Upper lobe of left lung (tissue), 6 donors: ENCODE results near the gene IGFLR1. TPM values are rescaled to one million over a fixed set of nuclear protein-coding genes. Genes with fewer than 3 reads are reported as not detected.

ENCODE experiments used
- ATAC-seq, 2 donors: fragments of 200-7000 bp; cut with Tn5 transposase; one replicate each; pipeline ENCODE4 v1.9.1; 2022; ENCODE audit warnings: mild to moderate bottlenecking in 2 of 2, moderate library complexity in 2 of 2; ENCODE audit not compliant: low FRiP score in 2 of 2
- DNase-seq, 2 donors: peaks; one replicate each; pipeline ENCODE4 v3.0.0-alpha.2; 2019 to 2020
- H3K27ac ChIP-seq, 4 donors: fragments of 200-600 bp; sonication (generic); one replicate each; pipeline ENCODE4 v1.5.1; 2016 to 2019
- H3K27me3 ChIP-seq, 4 donors: fragments of 200-600 bp; sonication (generic); one replicate each; pipeline ENCODE4 v1.5.1; 2017 to 2019
- H3K36me3 ChIP-seq, 4 donors: fragments of 200-600 bp; sonication (generic); one replicate each; pipeline ENCODE4 v1.5.1; 2016 to 2019
- H3K4me1 ChIP-seq, 4 donors: fragments of 200-600 bp; sonication (generic); one replicate each; pipeline ENCODE4 v1.5.1; 2018 to 2019
- H3K4me3 ChIP-seq, 4 donors: fragments of 200-600 bp; sonication (generic); one replicate each; pipeline ENCODE4 v1.5.1; 2017 to 2019; ENCODE audit warnings: mild to moderate bottlenecking in 2 of 4, moderate library complexity in 1 of 4
- H3K9me3 ChIP-seq, 4 donors: fragments of 200-600 bp; sonication (generic); one replicate each; pipeline ENCODE4 v1.5.1; 2018 to 2019
- CTCF ChIP-seq, 6 experiments: fragments of 450-650 bp in 4 of 6; fragments of 200-600 bp in 2 of 6; sonication (generic) in 2 of 6; IDR thresholded peaks; one replicate each; pipeline ENCODE4 v1.5.1; 2016 to 2019; ENCODE audit warnings: antibody characterized with exemption in 6 of 6
- EP300 ChIP-seq, 4 donors: sonication (generic); formaldehyde crosslinking; IDR thresholded peaks; one replicate each; pipeline ENCODE4 v1.5.1; 2017; ENCODE audit warnings: antibody characterized with exemption in 4 of 4, control low read depth in 2 of 4
- POLR2A ChIP-seq, 4 donors: fragments of 450-650 bp; IDR thresholded peaks; one replicate each; pipeline ENCODE4 v1.5.1; 2016 to 2017; ENCODE audit warnings: antibody characterized with exemption in 4 of 4, mild to moderate bottlenecking in 2 of 4
- POLR2AphosphoS5 ChIP-seq, 2 donors: sonication (generic); formaldehyde crosslinking; IDR thresholded peaks; one replicate each; pipeline ENCODE4 v1.5.1; 2017; ENCODE audit warnings: antibody characterized with exemption in 2 of 2
- WGBS, 2 donors: methylation state at CpG; one replicate each; pipeline ENCODE4 v1.1.5; 2017 to 2018; 5-methylcytosine and 5-hydroxymethylcytosine counted together
- total RNA-seq, 6 donors: library from RNA; depleted of rRNA in 4 of 6; stranded (reverse); fragments of >200 nt in 4 of 6; gene quantifications; one replicate each; pipeline versions ENCODE4 v1.1.0 to v1.2.1, GENCODE V29; 2016 to 2021
- donor health status: DM: no; HTN: no; CAD: no; lungs with moderate emphysema.
- donor health status: DM: no; HTN: yes; CAD: no; lungs with severe emphysema.

The IGFLR1 gene
- total RNA-seq, 6 donors from 2014 or later: 6.4 to 28.4 (median 18.8) TPM

DNA sequence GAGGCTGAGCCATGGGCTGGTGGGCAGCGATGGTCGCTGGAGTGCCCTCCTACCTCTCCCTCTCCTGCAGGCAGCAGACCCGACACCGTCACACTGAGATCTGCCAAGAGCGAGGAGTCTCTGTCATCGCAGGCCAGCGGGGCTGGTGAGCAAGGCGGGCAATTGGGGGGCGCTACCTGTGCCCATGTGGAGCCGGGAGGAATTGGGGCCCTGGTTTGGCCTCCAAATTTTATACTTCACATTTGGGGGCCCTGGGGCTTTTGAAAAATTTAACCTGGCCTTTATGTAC is 43.0 kb upstream of the IGFLR1 start:
- H3K4me1 ChIP-seq: no peaks in the 10 kb centered on the region
- DNase-seq (no peak), ATAC-seq (no peak)
- no peaks in the 10 kb centered on the region for H3K9me3 ChIP-seq
- no peak overlapping the region for H3K27ac ChIP-seq
- H3K4me3 ChIP-seq: no peak overlapping the region
- H3K27me3 ChIP-seq: no peaks in the 10 kb centered on the region
- 91 to 92% methylated on average over 3 to 6 of the region's 10 CpGs for WGBS, 2 donors
- TF ChIP-seq POLR2A (IDR thresholded peaks at IDR 0.05) (no peak), CTCF (IDR thresholded peaks at IDR 0.05) (no peak), POLR2AphosphoS5 (IDR thresholded peaks at IDR 0.05) (no peak), EP300 (IDR thresholded peaks at IDR 0.05) (no peak)
- peaks cover 0 to 37% (median 18%) of the 10 kb centered on the region in 4 donors for H3K36me3 ChIP-seq

DNA sequence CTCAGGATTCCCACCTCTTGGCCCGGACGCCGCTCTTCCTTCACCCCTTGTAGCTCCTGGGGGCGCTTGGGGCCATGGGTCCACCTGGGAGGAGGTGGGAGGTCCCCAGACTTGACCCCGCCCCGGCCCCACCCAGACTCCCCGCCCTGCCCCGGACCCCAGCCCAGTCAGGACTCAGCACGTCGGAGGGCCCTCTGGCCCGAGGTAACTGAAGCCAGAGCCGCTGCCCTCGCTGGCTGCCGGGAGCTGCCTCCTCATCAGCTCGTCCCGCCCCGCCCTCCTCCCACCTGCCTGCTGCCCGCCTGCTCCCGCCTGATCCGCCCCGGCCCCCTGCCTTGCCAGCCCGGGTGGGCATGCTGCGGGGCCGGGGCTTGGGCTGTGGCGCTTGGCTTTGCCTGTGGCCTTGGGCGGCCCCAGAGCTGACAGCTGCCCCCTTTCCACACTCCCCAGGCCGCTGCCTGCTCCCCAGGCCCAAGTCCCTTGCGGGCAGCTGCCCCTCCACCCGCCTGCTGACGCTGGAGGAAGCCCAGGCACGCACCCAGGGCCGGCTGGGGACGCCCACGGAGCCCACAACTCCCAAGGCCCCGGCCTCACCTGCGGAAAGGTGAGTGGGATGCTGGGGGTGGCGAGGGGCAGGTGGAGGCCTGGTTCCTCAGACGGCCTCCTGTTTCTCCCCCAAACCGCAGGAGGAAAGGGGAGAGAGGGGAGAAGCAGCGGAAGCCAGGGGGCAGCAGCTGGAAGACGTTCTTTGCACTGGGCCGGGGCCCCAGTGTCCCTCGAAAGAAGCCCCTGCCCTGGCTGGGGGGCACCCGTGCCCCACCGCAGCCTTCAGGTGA is 42.5 kb upstream of the IGFLR1 start:
- H3K27ac ChIP-seq: no peak overlapping the region
- TF ChIP-seq POLR2A (IDR thresholded peaks at IDR 0.05): no peak
- no peak for TF ChIP-seq POLR2AphosphoS5 (IDR thresholded peaks at IDR 0.05)
- no peak for TF ChIP-seq CTCF (IDR thresholded peaks at IDR 0.05)
- TF ChIP-seq EP300 (IDR thresholded peaks at IDR 0.05): no peak
- H3K4me1 ChIP-seq: no peaks in the 10 kb centered on the region
- 89 to 90% methylated on average over 17 to 18 of the region's 45 CpGs for WGBS, 2 donors
- no peaks in the 10 kb centered on the region for H3K9me3 ChIP-seq
- no peaks in the 10 kb centered on the region for H3K27me3 ChIP-seq
- H3K36me3 ChIP-seq: peaks cover 0 to 40% (median 23%) of the 10 kb centered on the region in 4 donors
- peak in 1 of 2 donors; percentile 75 for DNase-seq
- ATAC-seq: no peak
- no peak overlapping the region for H3K4me3 ChIP-seq

DNA sequence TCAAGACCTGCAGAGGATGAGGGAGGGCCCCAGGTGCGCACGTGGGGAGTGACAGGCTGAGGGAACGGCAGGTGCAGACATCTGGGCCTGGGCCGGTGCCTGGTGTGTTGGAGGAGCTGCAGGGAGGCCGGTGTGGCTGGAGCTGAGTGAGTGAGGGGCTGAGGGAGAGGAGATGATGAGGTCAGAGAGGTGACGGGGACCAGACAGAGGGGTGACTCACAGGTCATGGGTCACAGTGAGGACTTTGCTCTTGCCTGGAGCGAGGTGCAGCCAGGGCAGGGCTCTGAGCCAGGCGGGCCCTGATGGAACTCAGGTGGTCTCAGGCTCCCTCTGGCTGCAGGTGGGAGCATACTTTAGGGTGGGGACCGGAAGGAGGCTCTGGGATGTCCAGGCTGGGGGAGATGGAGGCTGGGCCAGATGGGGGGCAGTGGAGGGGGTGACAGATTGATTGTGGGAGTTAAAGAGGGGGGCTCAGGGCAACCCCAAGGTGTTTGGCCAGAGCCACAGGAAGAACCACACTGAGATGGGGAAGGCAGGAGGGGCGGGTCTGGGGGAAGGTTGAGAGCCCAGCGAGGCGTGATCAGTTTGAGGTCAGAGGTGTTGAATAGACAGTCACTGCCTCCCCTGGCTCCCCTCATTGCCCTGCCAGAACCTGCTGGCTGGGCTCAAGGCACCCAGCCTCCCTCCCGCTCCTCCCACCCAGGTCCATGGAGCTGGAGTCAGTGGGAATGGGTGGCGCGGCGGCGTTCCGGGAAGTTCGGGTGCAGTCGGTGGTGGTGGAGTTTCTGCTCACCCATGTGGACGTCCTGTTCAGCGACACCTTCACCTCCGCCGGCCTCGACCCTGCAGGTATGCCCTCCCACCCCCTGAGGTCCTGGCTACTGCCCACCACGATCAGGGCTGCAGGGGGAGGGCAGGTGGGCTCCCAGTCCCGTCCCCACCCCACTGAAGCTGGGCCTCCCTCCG is 41.5 kb upstream of the IGFLR1 start:
- Histone ChIP-seq H3K4me1 (no peaks in the 10 kb centered on the region), H3K9me3 (no peaks in the 10 kb centered on the region), H3K27ac (no peak overlapping the region), H3K27me3 (no peaks in the 10 kb centered on the region), H3K4me3 (no peak overlapping the region), H3K36me3 (peaks cover 0 to 44% (median 23%) of the 10 kb centered on the region in 4 donors)
- DNase-seq: peak in 1 of 2 donors; percentile 76
- WGBS, 2 donors: 88 to 89% methylated on average over 22 to 26 of the region's 28 CpGs
- TF ChIP-seq EP300 (IDR thresholded peaks at IDR 0.05) (no peak), CTCF (IDR thresholded peaks at IDR 0.05) (no peak), POLR2AphosphoS5 (IDR thresholded peaks at IDR 0.05) (no peak), POLR2A (IDR thresholded peaks at IDR 0.05) (no peak)
- no peak for ATAC-seq

DNA sequence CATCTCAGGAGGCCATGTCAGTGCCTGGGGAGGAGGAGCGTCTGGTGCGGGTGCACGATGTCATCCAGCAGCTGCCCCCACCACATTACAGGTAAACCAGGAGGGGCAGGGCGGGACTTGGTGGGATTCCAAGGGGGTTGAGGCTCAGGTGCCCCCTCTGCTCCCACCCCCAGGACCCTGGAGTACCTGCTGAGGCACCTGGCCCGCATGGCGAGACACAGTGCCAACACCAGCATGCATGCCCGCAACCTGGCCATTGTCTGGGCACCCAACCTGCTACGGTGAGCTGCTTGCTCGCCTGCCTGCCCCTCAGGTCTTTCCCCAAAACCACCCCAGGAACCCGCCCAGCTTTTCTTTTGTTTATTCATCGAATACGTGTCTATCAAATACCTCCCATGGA is 40.3 kb upstream of the IGFLR1 start:
- H3K9me3 ChIP-seq: no peaks in the 10 kb centered on the region
- DNase-seq (peak in 1 of 2 donors; percentile 57), ATAC-seq (no peak)
- H3K4me3 ChIP-seq: no peak overlapping the region
- TF ChIP-seq POLR2AphosphoS5 (IDR thresholded peaks at IDR 0.05): no peak
- no peak for TF ChIP-seq POLR2A (IDR thresholded peaks at IDR 0.05)
- no peak for TF ChIP-seq CTCF (IDR thresholded peaks at IDR 0.05)
- no peak for TF ChIP-seq EP300 (IDR thresholded peaks at IDR 0.05)
- peaks cover 0 to 46% (median 26%) of the 10 kb centered on the region in 4 donors for H3K36me3 ChIP-seq
- WGBS, 2 donors: 90 to 96% methylated on average over 8 to 12 of the region's 12 CpGs
- no peak overlapping the region for H3K27ac ChIP-seq
- H3K4me1 ChIP-seq: no peaks in the 10 kb centered on the region
- H3K27me3 ChIP-seq: no peaks in the 10 kb centered on the region
